Liver (tissue), 3 donors: Measurements from ENCODE around the gene ANKDD1A.

Source experiments
- GABPA ChIP-seq, 2 donors: IDR thresholded peaks in 1 of 2; conservative IDR thresholded peaks in 1 of 2; 2 replicates each; pipeline ENCODE4 v1.6.1; 2016; ENCODE audit warnings: antibody characterized with exemption in 2 of 2, mild to moderate bottlenecking in 1 of 2, moderate library complexity in 1 of 2
- JUND ChIP-seq, 2 donors: IDR thresholded peaks; 2 replicates each; pipeline ENCODE4 v1.6.1; 2016; ENCODE audit warnings: antibody characterized with exemption in 2 of 2
- TF ChIP-seq, protein P1 (sequence below): fragments of 150-350 bp; IDR thresholded peaks from 2 replicates; pipeline ENCODE4 v1.5.1; 2017; ENCODE audit warnings: improper control_type of control experiment, low read depth, low read length; ENCODE audit not compliant: missing input control
- donor health status: healthy.
- donor health status: healthy.

- TF ChIP-seq, protein P1, sequence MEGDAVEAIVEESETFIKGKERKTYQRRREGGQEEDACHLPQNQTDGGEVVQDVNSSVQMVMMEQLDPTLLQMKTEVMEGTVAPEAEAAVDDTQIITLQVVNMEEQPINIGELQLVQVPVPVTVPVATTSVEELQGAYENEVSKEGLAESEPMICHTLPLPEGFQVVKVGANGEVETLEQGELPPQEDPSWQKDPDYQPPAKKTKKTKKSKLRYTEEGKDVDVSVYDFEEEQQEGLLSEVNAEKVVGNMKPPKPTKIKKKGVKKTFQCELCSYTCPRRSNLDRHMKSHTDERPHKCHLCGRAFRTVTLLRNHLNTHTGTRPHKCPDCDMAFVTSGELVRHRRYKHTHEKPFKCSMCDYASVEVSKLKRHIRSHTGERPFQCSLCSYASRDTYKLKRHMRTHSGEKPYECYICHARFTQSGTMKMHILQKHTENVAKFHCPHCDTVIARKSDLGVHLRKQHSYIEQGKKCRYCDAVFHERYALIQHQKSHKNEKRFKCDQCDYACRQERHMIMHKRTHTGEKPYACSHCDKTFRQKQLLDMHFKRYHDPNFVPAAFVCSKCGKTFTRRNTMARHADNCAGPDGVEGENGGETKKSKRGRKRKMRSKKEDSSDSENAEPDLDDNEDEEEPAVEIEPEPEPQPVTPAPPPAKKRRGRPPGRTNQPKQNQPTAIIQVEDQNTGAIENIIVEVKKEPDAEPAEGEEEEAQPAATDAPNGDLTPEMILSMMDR: no peak
- TF ChIP-seq JUND (IDR thresholded peaks at IDR 0.05) (no peak), GABPA (IDR thresholded peaks at IDR 0.05 in 1 of 2, conservative IDR thresholded peaks at IDR 0.05 in 1 of 2) (no peak)
These were observed 5.8 kb upstream of the ANKDD1A start for GRCh38 chr15:64905941-64906340.
